ENCODE results near the gene THADA.
"Not testable (repeated sequence)": the region's sequence is repeated elsewhere in the genome, so short reads cannot be mapped to it uniquely, and the experiment has no call there.

THADA gene

GRCh38 chr2:43460174-43460546, 135.7 kb downstream of the THADA start:
- DNase-seq = no peak

GRCh38 chr2:43459446-43460173, 136.2 kb downstream of the THADA start:
- DNase-seq = no peak

- DNase-seq = no peak
Measured at GRCh38 chr2:43458014-43458628, 137.7 kb downstream of the THADA start.

DNA sequence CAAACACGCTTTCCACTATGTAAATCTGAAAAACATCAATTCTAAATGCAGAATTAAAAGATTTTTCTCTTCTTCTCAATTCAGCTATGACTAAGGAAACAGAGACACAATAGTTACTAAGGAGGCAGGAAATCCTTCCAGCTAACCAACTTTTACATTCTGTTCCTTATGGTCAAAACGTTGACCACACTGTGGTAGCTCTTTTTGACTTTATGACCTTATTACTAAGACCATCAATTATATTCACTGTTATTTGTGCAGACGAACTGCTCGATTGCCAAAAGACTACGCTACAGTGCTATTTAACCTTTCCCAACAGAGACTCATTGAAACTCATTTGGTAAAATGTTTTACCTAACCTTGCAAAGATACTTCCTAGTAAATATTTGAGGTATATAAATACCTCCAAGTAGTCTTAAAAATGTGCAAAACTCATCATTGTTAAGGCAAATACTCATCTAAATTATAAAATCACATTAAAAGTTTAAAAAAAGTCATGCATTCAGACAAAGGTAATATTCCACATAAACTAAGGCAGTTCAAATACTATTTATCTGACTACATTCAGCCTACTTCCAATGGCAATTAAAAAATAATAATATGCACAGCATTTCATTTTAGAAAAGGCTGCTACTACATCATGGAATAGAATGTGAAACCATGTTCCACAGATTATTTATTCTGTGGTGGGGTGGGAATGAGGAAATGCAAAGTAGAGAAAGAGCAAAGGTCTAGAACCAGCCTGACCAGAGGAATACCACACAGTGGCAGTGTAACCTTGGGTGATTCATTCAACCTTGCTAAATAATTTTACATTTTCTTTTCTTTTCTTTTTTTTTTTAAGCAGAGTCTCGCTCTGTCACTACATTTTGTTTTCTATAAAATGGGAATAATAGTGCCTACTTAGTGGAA, 139.9 kb downstream of the THADA start:
- DNase-seq = no peak

DNA sequence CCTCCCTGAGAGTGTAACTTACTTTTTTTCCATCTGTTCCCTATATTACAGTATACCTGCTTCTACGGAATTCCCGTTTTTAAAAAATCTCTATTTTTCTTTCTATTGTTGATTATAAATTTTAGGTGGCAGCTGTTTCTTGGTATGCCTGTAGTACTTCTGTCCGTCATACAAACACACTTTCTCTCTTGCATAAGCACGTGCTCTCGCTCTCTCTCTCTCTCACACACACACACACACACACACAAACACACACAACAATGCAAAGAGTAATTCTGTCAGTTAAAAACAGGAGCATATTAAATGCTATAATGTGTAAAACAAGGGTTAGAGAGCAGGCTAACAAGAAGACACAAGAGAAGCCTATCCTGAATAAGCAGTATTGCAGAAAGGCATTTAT, 140.5 kb downstream of the THADA start:
- no peak for DNase-seq

- DNase-seq = no peak
Measured at GRCh38 chr2:43454791-43455190, 141.0 kb downstream of the THADA start.

DNA sequence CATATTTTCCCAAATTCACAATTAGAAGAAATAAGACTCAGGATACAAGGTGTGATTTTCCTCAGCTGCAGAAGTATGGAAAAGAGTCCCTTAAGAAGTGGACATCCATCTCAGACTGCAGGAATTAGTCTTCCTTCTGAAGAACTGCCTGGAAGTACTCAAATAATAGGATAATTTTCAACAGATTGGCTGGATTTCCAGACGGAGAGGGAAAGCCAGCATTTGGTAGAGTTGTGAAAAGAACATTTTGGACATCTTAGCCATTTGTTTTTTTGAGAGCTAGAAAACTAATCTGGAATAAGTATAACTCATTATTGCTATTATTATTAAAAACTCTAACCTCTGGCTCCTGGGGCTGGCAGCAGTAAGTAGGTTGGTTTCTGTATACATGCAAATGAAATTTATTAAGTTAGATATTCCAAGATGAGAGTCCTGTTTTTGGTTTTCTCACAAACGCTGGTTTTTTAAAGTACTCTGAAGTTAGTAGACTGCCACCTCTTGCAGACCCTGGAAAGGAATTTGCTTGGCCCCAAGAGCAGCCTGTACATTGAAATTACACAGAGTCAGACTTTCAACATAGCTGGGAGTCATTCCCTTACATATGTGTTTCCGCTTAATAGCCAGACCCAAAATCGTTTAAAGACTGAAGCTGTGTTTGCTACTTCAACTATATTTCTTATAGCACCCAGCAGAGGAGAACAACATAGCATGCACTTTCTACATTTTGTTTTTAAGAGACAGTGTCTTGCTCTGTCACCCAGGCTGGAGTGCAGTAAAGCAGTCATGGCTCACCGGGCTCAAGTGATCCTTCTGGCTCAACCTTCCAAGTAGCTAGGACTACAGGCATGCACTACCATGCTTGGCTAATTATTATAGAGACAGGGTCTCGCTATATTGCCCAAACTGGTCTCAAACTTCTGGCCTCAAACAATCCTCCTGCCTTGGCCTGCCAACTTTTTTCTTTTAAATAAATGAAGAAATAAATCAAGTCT, 142.4 kb downstream of the THADA start:
- no peak for DNase-seq

DNA sequence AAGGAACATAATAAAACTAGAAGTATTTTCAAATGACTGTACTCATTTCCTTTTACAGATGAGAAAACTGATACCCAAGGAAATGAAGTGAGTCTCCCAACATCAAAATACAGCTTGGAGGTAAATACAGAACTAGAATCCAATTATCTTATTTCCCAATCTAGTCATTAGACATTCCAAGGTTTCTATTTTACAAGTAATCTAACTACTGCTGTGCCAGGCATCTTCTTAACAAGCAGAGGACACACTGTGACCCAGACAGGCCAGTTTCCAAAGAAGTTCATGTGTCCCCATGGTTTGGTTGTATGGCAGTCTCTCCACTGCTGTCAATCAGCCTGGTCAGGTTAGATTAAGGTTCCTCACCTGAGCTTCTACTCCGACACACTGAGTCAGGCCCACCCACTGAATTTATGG, 143.5 kb downstream of the THADA start:
- DNase-seq = no peak

DNA sequence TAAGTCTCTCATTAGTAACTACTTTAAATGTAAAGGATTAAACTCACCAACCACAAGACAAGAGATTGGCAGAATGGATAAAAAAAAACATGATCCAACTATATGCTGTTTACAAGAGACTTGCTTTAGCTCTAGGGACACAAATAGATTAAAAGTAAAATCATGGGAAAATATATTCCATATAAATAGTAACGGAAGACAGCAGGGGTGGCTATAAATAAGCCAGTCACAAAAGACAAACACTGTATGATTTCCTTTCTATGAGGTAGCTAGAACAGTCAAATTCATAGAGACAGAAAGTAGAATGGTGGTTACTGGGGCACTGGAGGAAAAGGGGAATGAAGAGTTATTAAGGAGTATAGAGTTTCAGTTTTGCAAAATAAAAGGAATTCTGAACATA, 145.2 kb downstream of the THADA start:
- DNase-seq = no peak

- DNase-seq = no peak
Measured at GRCh38 chr2:43448822-43449110, 147.1 kb downstream of the THADA start.

DNA sequence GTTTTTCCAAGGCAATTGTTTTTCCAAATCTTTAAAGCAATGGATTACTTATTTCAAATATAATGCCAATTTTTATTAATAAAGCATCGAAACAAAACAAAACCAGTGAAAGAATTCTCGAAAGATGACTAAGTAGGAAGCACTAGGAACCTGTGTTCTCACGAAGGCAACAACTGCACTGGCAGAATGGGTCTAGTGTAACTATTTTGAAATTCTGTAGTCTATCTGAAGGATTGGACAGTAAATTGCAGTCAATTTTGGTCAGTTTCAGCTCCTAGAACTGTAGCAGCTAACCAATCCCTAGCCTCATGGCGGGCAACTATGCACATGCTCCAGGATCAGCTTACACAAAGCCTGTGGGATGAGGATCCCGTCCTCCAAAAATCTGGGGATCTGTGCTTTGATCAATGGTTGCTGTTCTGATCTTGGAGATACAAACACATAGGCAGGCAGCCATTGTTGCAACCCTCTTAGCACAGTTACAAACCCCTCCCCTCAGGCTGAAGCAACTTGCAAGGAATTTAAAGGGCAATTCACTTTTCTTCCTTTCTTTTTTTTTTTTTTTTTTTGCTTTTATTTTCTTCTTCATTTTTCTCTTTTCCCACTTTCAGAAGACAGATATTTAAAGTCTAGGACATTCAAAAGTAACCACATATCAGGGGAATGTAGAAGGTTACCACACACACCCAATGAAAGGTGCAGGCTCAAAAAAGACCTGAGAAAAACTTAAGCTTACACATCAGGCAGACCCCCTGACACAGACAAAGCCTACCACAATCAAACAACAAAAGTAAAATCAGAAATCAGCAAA, 147.6 kb downstream of the THADA start:
- no peak for DNase-seq

DNA sequence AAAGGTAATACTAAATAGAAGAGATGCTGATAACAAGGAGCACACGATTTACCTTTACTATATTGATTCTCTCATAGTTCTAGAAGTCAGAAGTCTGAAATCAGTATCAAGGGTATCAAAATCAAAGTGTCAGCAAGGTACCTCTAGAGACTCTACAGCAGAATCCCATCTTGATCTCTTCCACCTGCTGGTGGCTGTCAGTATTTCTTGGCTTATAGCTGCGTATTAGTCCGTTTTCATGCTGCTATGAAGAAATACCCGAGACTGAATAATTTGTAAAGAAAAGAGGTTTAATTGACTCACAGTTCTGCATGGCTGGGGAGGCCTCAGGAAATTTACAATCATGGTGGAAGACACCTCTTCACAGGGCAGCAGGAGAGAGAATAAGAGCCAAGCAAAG, 149.1 kb downstream of the THADA start:
- not testable (repeated sequence) for DNase-seq

DNA sequence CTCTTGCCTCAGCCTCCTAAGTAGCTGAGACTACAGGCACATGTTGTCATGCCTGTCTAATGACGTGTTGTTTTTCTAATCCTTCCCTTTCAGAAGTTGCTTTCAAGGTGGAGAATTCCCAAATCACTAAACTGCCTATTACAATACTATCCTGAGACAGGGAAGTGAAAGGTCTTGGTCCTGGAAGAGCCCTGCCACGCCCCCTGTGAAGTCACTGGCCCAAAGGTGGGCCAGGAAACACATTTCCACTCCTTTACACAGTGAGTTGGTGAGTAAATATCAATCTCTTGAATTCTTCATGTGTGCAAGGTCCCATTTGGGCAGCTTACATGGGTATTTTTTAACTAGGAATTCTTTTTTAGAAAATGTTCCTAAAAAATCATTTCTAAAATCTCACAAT, 150.1 kb downstream of the THADA start:
- DNase-seq = no peak

- DNase-seq = no peak
Measured at GRCh38 chr2:43444989-43445645, 150.7 kb downstream of the THADA start.

- DNase-seq = no peak
Measured at GRCh38 chr2:43443282-43443681, 152.6 kb downstream of the THADA start.

GRCh38 chr2:43441195-43441594, 154.6 kb downstream of the THADA start:
- no peak for DNase-seq

DNA sequence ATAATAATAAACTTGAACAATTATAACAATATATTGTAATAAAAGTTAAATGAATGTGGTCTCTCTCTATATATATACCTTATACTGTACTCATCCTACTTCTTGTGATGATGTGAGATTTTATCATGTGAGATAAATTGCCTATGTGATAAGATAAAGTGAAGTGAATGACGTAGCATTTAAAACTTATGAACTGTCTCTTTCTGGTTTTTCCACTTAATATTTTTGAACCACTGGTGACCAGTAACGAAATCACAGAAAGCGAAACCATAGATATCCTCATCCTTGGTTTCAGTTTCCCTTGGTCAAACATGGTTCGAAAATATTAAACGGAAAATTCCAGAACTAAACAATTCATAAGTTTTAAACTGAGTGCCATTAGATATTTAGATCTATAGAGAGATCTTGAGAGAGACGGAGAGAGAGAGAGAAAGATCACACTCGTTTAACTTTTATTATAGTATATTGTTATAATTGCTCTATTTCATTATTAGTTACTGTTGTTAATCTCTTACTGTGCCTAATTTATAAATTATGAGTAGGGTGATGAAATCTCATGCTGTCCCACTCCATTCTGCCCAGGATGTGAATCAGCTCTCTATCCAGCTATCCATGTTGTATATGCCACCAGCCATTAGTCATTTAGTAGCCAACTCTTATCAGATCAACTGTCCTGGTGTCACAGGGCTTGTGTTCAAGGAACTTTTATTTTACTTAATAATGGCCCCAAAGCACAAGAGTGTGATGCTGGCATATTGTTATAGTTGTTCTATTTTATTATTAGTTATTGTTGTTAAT, 156.8 kb downstream of the THADA start:
- no peak for DNase-seq

- no peak for DNase-seq
Measured at GRCh38 chr2:43438342-43438741, 157.5 kb downstream of the THADA start.

- no peak for DNase-seq
Measured at GRCh38 chr2:43437363-43437762, 158.5 kb downstream of the THADA start.

DNA sequence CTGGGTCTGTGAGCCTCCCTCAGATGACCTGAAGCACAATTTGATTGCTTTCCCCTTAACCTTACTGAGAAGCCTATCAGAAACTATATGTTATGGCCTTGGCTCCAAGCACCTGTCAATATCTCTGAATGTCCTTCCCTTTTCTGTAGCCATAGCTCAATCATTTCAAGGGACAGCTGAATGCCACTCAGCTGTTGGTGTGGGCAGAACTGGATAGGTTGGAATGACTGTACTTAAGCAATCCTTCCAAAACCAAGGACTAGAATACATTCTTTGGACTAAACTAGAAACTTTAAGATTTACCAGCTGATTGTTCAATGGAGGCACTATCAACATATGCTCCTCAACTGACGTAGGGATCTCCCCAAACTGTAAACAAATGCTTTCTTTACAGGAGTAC, 159.4 kb downstream of the THADA start:
- DNase-seq = no peak

GRCh38 chr2:43435746-43436145, 160.1 kb downstream of the THADA start:
- no peak for DNase-seq

Measured in NCI-H510A treated with DMSO at 0.1 percent for 48 hours (cell line).